Dermis microvascular lymphatic vessel endothelial cell (primary cell): Measurements from ENCODE around the gene CMIP. TPM values are rescaled to one million over a fixed set of nuclear protein-coding genes. Genes with fewer than 3 reads are reported as not detected.

ENCODE experiments used
- DNase-seq, 2 donors: peaks; one replicate each; pipeline versions ENCODE4 v3.0.0 to v3.0.0-alpha.2; 2010; ENCODE audit warnings: low read depth in 2 of 2
- total RNA-seq: library from RNA; depleted of rRNA; stranded (reverse); fragments of >200 nt; gene quantifications from 2 replicates; pipeline ENCODE4 v1.2.1, GENCODE V29; 2014

The CMIP gene
- total RNA-seq, 1 donor from 2014 or later: 8.0 TPM

GRCh38 chr16:81651758-81652718 lies 207.4 kb downstream of the CMIP start:
- no peak for DNase-seq

DNA sequence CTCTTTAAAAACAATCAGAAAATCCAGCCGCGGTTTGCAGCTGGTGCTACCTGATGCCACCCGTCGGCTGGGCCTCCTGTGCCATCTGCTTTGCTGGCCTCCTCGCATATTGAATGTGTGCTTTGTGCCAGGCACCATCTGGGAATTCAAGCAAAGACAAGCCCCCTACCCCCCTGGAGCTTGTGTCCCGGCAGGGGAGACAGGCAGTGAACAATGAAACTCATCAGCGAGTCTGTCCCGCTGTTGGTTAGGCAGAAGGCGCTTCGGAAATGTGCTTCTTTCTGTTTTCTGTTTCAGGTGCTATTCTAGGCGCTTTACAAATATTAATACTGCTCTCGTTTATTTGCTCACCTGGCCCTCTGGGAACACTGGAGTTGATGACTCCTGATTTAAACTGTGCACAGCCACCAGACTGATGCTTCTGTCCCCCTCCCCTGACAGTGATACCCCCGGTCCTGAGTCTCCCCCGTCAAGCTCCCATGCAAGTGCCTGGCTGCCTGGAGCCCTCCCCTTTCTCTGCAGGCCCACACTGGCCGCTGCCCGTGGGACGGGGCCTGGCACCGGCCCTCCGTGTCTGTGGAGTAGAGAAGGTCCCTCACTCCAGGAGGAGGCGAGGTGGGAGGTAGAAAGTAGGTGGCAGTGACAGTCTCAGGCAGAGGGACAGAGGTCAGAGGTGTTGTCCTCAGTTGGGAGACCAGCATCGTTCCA lies 208.3 kb downstream of the CMIP start:
- DNase-seq: no peak

GRCh38 chr16:81654346-81654745 lies 209.7 kb downstream of the CMIP start:
- no peak for DNase-seq

GRCh38 chr16:81655469-81656162 lies 211.0 kb downstream of the CMIP start:
- DNase-seq: no peak

DNA sequence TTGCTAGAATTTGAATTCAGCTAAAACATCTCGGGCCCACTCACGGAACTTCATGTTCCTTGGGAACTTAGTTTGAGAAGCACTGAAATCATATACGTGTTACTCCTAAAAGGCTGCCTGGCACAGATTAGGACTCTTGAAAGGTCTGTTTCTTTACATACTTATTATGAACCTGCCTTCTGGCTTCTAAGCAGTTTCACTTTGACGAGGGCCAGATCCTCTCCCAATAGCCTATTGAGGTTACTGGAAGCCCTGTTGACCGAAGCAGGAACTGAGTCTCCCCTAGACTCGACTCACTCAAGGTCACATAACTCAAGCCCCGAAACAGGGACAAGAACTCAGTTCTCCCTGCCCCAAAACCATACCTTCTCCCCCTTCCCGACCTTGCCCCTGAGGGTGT lies 212.6 kb downstream of the CMIP start:
- no peak for DNase-seq

- DNase-seq: no peak
Measured at GRCh38 chr16:81657781-81658180, 213.2 kb downstream of the CMIP start.

DNA sequence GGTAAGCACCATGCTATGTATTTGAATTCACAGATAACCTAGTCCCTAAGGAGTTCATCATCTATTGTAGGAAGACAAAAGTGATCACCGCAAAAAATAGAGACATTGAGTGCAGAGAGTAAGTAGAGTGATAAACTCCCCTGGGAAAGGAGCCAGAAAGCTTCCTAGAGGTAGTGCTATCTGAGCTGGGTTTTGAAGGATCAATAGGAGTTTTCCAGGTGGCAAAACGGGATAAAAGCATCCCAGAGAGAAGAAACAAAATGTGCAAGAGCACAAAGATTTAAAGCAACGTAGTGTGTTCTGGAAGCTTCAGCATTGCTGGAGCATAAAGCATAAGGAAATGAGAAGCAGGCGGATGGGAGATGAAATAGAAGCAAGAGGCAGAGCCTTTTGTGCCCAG lies 213.8 kb downstream of the CMIP start:
- DNase-seq: no peak

- DNase-seq: no peak
Measured at GRCh38 chr16:81659249-81659648, 214.6 kb downstream of the CMIP start.

DNA sequence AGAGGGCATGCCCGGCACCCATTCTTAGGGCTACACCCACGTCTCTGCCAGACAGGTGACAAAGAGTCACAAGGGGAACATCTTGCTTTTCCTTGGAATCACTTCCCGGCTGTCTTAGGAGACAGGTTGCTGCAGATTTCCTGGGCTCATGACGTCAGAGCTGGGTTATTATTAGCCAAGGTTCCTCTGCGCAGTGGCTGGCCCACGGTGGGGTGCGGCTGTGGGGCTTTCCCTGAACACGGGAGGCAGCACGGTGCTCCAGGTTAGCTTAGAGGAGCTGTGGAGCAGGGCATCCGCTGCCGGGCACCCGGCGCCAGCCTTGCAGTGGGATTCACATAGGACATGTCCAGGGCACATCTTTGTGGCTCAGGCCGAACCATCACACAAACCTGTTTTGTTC lies 216.5 kb downstream of the CMIP start:
- DNase-seq: no peak

DNA sequence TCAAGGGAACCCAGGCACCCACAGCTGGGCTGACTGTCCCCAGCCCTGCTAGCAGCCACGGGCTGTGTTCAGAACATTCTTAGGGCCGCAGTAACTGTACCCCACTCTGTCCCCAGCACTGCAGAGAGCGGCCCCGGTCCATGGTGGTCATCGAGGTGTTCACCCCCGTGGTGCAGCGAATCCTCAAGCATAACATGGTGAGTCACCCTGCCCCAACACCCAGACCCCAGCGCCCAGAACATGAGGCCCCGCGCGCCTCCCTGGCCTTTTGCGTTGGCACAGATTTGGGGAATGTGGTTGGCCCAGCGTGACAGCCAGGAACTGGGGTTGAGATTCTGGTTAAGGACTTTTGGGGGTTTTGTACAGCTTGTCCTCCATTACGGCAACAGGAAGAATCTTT lies 219.5 kb downstream of the CMIP start:
- DNase-seq: no peak

DNA sequence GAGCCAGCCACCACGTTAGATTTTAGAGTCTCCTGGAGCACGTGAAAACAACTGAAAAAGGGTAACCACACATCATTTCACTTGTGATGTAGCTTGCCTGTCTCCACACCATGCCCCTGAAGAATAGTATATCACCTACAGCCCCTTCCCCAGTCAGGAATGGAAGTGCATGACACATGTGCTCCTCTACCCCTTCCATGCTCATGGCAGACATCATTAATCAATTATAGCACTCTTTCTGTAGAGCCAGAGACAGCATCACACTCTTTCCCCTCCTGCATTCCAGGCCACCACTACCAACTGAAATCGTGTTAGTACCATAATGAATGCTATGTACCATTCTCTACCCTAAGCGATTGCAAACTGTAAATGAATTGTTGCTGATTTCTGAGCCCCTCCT lies 221.0 kb downstream of the CMIP start:
- no peak for DNase-seq

DNA sequence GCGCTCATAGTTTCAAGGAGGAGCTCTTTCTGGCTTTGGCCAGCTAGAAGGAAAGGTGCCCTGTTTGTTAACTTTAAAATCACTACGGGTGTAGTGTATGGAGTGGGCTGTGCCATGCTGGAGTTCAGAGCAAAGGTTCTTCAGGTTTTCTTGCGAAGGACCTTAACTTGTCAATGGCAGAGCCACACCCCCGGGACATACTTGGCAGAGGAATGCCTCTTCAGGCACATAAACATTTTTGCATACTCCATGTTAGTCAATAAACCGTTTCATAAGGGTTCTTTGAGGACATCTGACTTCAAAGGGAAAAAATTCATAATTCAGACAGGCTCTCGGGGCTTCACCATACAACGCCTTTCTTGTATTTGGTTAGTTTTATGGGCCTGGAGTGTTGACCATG lies 221.5 kb downstream of the CMIP start:
- no peak for DNase-seq

GRCh38 chr16:81668243-81669097 lies 223.9 kb downstream of the CMIP start:
- no peak for DNase-seq

DNA sequence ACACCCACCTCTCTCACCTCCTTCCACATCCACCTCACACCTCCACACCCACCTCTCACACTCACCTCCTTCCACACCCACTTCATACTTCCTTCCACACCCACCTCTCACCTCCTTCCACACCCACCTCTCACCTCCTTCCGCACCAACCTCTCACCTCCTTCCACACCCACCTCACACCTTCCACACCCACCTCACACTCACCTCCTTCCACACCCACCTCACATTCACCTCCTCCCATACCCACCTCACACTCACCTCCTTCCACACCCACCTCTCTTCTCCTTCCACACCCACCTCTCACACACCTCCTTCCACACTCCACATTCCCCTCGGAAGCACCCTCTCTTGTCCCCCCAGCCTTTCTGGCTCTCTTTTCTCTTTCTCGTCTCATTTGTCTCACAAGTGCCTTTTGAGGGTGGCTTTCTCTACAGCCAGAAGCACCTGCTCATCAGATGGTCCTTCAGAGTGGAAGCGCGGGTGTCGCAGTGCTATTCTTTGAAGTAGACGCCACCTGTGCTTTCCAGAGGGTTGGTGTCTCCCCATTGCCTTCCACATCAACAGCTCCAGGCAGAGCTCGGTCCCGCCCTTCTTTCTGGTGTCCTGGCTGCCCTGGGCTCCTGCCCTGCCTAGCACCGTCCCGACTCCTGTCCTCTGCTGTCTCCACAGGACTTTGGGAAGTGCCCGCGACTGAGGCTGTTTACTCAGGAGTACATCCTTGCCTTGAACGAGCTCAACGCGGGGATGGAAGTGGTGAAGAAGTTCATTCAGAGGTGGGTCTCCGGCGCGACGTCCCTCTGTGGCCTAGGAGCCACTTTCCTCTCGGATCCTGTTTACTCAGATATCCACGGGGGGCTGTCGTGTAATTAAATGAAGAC lies 225.1 kb downstream of the CMIP start:
- DNase-seq: no peak

- no peak for DNase-seq
Measured at GRCh38 chr16:81671738-81672597, 227.4 kb downstream of the CMIP start.

DNA sequence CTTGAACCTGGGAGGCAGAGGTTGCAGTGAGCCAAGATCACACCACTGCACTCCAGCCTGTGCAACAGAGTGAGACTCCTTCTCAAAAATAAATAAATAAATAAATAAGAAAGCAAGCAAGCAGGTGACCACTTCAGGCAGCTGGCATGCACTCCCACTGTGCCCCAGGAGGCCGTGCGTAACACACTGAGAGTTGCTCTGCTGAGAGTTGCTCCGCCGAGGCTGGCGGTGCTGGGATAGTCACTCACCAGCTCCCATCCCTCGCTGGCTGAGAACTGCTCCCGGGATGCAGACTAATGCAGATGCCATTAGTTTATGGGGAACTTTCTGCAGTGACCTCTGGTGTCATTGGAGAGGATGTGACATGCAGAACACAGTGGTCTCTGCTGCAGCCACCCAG lies 228.8 kb downstream of the CMIP start:
- DNase-seq: no peak

- no peak for DNase-seq
Measured at GRCh38 chr16:81675662-81676061, 231.1 kb downstream of the CMIP start.

GRCh38 chr16:81676066-81676882 lies 231.7 kb downstream of the CMIP start:
- DNase-seq: no peak
